Adipose tissue (tissue), 3 donors: Measurements from ENCODE around the gene LRIT3. TPM values are rescaled to one million over a fixed set of nuclear protein-coding genes. Genes with fewer than 3 reads are reported as not detected.

Experiments
- H3K27ac ChIP-seq: one replicate; pipeline ENCODE4 v1.5.1; 2013; ENCODE audit warnings: low read depth, low read length
- WGBS, 3 donors: extraction: QIAGEN DNeasy Blood & Tissue Kit; methylation state at CpG; one replicate each; pipeline ENCODE4 v1.1.7; 2013; 5-methylcytosine and 5-hydroxymethylcytosine counted together
- polyA plus RNA-seq, 3 donors: library from polyadenylated mRNA; stranded (reverse); fragments of 200-250 nt; gene quantifications; one replicate each; pipeline ENCODE4 v1.2.3, GENCODE V29; 2013
- donor health status: healthy with polysubstance abuse.
- donor health status: Bipolar disorder and iron deficiency.
- donor health status: healthy.

The LRIT3 gene
- polyA plus RNA-seq, 3 donors = 0.08 to 0.10 TPM; not detected in 1

DNA sequence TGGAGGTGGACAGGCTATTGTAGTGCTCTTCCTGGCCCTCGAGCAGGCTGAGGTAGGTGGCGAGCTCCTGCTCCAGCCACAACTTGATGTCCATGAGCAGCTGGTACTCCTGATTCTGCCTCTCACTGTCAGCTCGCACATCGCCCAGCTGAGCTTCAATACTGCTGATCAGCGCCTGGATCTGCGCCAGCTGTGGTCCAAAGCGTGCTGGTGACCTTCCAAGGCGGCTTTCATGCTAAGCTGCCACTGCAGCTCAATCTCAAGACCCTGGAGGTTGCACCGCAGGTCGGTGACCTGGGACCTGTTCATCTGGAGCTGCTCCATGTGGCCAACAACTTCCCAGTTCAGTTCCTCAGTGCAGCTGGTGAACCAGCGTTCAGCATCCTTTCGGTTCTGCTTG, 31.2 kb downstream of the LRIT3 start:
- H3K27ac ChIP-seq = no peak overlapping the region
- 55 to 80% (median 80%) methylated on average over 12 of the region's 12 CpGs for WGBS, 3 donors

DNA sequence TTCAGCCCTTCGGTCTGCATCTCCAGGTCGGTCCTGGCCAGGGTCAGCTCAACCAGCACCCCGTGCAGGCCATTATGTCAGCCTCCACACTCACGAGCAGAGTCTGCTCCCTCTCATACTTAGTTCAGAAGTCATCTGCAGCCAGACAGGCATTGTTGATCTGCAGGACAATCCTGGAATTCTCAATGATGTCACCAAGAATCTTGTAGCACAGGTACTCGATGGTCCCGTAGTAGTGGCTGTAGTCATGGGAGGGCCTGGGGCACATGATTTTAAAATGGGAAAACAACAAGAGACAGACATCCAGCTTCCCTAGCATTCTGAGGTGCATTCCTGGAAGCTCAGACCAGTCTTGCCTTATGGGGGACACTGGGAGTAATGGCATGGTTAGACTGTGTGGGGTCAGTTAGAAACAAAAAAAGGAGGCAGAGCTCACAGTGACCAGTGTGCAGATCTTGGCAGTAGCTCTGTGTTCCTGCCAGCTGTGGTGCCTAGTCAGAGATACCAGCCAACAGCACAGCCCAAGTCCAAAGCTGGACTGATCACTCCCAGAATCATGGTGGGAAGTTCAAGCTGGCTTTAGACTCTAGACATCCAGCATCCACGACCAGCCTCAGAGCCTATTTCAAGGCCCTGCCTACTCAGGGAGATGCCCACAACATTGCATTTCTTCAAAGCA, 31.9 kb downstream of the LRIT3 start:
- 82 to 92% (median 91%) methylated on average over 7 of the region's 7 CpGs for WGBS, 3 donors
- no peak overlapping the region for H3K27ac ChIP-seq

DNA sequence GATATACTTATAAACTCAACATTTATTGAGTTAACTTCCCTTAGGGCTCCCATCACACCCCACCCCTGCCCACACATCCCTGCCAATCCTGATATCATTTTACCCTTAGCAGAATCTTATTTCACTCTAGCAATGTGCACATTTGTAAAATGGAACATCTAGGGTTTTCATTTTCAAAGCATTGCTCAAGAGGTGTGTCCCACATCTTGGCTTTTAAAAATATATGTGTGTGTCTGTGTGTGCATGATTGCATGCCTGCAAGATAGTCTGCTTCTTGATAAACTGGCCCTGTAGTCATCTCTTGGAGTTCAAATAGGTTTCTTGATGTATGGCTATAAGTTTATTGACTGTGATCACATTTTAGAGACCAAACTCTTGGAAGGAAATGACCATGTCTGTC, 38.4 kb downstream of the LRIT3 start:
- no peak overlapping the region for H3K27ac ChIP-seq

GRCh38 chr4:109887071-109887470, 39.2 kb downstream of the LRIT3 start:
- 51 to 74% (median 52%) methylated on average over 6 of the region's 6 CpGs for WGBS, 3 donors
- no peak overlapping the region for H3K27ac ChIP-seq

- H3K27ac ChIP-seq = no peak overlapping the region
These were observed 42.2 kb downstream of the LRIT3 start for GRCh38 chr4:109890076-109890475.

DNA sequence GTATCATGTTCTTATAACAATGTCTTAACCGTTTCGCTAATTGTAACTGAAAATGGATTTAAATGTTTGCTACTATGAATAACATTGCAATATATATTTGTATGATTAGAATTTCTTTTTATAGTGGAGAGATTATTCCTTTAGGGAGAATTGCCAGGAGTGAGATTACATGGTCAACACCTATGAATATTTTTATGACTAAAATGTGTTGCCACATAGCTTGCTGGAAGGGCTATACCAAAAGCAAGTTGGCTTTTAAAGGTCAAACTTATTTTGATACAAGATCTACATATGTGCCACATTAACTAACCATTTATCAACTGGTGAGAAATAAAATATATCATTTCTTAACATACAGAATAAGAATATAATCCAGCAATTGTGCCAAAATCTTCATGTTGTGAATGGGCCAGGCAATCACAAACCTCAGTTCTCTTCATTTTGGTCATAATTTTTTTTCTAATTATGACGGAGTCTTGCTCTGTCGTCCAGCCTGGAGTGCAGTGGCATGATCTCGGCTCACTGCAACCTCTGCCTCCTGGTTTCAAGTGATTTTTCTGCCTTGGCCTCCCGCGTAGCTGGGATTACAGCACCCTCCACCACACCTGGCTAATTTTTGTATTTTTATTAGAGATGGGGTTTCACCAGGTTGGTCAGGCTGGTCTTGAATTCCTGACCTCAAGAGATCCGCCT, 54.8 kb downstream of the LRIT3 start:
- no peak overlapping the region for H3K27ac ChIP-seq
- WGBS, 3 donors = 93 to 95% (median 93%) methylated on average over 8 of the region's 8 CpGs

- H3K27ac ChIP-seq = no peak overlapping the region
- WGBS, 3 donors = 74 to 77% (median 75%) methylated on average over 1 of the region's 1 CpG
These were observed 60.8 kb downstream of the LRIT3 start for GRCh38 chr4:109908731-109909130.

DNA sequence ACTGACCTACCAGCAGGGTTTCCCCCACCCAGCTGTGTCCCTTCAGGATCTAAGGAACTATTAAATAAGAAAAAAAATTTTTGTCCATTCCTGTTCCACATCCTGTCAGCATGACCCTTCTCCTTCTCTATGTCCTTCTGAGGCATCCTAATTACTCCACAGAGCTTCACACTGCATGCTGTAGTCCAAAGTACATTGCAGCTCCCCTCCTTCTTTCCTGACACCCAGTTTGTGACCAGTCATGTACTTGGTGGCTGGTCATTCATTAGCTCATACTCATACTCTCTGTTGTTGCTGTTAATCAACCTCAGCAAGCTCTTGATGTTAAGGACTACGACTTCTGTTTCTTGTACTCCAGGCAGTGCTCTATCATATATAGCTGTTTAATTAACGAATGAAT, 62.3 kb downstream of the LRIT3 start:
- 85 to 91% (median 89%) methylated on average over 2 of the region's 2 CpGs for WGBS, 3 donors

GRCh38 chr4:109912706-109913595, 65.0 kb downstream of the LRIT3 start, which contains the start of gene EGF:
Gene EGF, plus strand, starts transcription at chr4:109912883. Its CDS starts 453 bp downstream, at chr4:109913336.
- no peak within 1 kb of the TSS for H3K27ac ChIP-seq

More for the DNA sequence above, 62.3 kb downstream of the LRIT3 start:
- no peak overlapping the region for H3K27ac ChIP-seq

DNA sequence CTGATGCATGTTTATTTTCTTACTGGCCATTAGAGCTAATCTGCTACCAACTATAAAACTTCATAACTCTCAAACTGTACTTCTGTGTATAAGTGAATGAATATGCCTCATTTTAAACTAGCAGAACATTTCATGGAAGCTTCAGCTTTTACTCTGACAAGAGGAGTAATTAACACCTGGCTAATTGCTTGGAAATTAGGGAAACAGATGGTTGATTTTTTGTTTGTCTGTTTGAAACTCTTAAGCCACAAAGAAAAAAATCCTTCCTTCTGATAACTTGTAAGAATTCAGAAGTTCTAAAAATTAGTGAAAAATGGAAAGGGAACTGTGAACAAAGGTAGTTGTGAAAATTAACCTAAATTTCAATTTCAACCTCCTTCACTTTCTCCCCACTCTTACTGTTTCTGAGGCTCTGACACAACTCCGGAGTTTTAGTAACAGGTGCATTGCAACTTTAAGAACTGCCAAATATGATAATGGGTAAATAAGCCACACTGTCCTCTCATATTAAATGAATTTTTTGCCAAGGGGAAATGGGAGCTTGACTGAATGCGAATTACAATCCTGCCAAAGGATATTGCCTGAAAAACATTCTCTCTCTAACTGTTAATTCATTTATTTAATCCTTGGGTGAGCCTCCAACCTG, 65.8 kb downstream of the LRIT3 start:
- WGBS, 3 donors = 34 to 75% (median 75%) methylated on average over 2 of the region's 2 CpGs
- no peak overlapping the region for H3K27ac ChIP-seq

More at GRCh38 chr4:109912706-109913595, 65.0 kb downstream of the LRIT3 start, which contains the start of gene EGF:
- WGBS, 3 donors = 32 to 58% (median 54%) methylated on average over 9 of the region's 9 CpGs

DNA sequence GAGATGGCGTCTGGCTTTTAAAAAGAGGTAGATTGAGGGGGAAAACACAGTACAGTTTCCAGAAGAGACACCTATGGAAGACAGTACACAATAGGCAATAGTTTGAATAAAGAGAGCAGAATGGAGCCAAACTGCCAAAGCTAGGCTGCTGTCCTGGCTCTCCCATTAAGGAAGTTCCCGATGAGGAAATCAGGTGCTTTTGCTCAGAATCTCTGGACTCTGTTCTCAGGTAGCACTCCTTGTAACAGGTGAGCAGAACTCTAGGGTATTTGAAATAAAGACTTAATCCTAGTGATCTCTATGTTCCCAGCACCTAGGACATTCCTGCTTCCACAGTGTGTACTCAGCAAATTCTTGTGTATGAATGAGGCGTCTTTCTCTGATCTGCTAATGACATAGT, 66.4 kb downstream of the LRIT3 start:
- WGBS, 3 donors = 40 to 90% (median 87%) methylated on average over 3 of the region's 3 CpGs
- H3K27ac ChIP-seq = no peak overlapping the region

DNA sequence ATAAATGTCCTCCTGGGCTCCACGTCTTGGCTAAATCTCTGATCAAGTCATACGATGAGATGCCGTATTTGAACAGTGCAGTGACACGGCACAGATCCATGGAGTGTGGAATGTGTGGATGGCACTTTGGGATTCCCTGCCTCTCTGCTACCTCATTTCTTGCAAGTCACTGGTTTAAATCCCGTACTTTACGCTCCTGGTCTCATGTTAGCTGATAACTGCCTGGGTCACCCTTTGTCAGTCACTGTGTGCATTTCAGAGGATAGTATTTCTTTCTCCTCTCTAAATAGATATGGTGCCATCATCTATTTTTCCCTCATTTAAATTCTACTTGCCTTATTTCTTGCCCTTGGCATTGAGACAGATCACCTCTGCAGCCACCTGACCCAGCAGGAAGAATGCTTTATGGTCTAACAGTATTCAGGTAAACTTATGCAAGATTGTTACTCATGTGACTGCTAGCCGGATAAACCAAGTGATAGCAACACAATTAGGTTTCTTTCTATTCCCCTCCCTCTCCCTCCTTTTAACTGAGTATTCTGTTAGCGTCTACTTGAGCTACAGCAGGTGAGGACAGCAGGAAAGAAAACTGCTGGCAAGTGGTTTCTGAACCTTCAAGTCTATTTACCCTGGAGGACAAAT, 67.6 kb downstream of the LRIT3 start:
- no peak overlapping the region for H3K27ac ChIP-seq
- 37 to 81% (median 78%) methylated on average over 8 of the region's 8 CpGs for WGBS, 3 donors

GRCh38 chr4:109916027-109916409, 68.1 kb downstream of the LRIT3 start:
- 36 to 62% (median 55%) methylated on average over 4 of the region's 4 CpGs for WGBS, 3 donors

GRCh38 chr4:109921384-109921808, 73.5 kb downstream of the LRIT3 start:
- no peak overlapping the region for H3K27ac ChIP-seq
- WGBS, 3 donors = 24 to 64% (median 55%) methylated on average over 1 of the region's 1 CpG

More at GRCh38 chr4:109916027-109916409, 68.1 kb downstream of the LRIT3 start:
- H3K27ac ChIP-seq = no peak overlapping the region
